Hematopoietic multipotent progenitor cell treated with erythropoietin and hydrocortisone succinate and interleukin-3 and kit ligand, for 17 days (in vitro differentiated cells): ENCODE results near the gene UTP15.
A peak's percentile ranks its signal among the peaks of the same experiment; 100 is the strongest.

ENCODE experiments used
- DNase-seq: peaks from one replicate; pipeline ENCODE4 v3.0.0-alpha.2; 2015; ENCODE audit warnings: low spot score

The UTP15 gene

GRCh38 chr5:73623901-73624404 lies 58.4 kb downstream of the UTP15 start:
- DNase-seq: no peak

GRCh38 chr5:73624888-73625287 lies 59.3 kb downstream of the UTP15 start:
- no peak for DNase-seq

DNA sequence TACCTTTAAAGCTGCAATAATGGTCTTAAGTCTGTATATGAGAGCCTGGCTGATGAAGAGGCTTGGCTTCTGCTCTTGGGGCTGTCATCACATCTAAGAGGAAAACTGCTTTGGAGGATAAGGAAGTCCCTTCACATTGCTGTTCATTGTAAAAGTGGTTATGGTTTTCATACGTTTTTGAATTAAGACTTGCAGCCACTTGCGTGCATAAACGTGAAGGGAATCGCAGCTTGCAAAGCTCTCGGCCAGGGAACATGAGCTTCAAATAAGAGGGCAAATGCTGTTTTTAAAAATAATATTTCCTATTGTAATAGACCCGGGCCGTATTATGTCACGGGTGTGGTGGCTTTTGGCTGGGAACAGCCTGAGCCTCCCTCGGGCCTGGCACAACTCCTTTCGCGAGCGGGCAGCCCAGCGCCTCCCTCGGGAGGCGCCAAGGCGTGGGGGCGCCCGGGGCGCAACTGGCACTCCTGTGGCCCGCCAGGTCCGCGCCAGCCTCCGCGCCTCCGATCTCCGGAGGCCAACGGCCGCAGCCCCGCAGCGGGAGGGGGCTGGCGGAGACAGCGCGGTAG lies 59.9 kb downstream of the UTP15 start:
- no peak for DNase-seq

DNA sequence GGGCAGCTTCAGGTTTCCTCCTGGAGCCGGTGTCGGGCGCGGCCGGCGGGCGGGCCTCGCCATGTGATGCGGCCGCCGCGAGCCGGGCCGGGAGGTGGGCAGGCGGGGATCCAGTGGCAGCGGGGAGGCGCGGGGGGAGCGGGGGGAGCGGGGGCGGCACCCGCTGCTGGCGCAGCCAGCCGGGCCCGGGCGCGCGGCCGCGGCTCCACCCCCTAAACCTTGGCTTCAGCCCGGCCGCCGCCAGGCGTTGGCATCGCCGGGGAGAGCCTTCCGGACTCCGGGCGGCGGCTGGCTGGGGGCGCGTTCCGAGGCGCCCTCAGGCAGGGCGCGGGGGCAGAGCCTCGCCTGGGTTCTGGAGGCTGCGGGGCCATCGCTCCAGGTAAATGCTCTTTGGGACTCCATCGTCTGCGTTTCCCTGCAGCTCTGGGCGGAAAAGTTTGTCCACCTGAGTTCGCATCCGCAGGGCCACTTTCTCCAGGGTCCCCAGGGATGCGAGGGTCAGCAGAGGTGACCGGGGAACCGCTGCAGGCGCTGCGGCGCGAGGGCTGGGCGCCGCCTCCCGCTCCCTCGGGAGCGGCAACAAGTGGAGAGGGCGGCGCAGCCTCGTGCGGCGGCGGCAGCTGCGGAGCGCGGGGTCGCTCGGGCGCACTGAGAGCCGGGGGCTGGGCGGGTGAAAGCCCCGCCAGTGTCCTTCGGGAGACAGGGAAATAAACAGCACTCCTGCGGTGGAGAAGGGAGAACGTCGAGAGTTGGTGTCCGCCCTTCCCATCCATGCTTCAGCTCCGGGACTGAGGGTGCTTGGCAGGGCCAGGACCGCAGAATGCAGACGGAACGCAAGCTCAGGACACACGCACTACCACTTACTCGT lies 60.6 kb downstream of the UTP15 start, which contains the start of gene ARHGEF28:
TSS of gene ARHGEF28 (plus strand) at position 253 of the 868 bp plus-strand sequence. CDS start 58,656 bp downstream, outside the sequence.
- peak; percentile 6 for DNase-seq

GRCh38 chr5:73626814-73627313 lies 61.3 kb downstream of the UTP15 start:
- no peak for DNase-seq

GRCh38 chr5:73629456-73629855 lies 63.9 kb downstream of the UTP15 start:
- DNase-seq: no peak

- DNase-seq: no peak
Measured at GRCh38 chr5:73630765-73631164, 65.2 kb downstream of the UTP15 start.

DNA sequence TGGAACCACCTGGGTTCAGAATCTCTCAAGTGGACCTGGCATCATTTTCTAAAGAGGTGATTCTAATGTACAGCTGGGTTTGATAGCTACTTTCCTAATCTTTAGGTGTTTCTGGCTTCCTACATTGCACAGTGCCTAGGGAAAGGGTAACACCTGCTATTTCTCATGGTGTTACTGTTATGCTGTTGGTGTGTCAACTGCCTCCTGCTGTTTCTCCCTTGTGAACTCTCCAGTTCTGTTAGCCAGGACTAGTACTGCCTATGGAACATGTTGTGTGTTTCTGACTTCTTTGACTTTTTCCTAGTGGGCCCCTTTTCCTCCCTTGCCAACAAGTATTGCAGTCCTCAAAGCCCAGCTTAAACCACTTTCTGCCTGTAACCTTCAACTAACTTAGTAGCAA lies 66.0 kb downstream of the UTP15 start:
- DNase-seq: no peak
